GM23338 (cell line): ENCODE results near the gene FANCG.

Experiments
- CTCF ChIP-seq, 2 experiments: fragments of 200-600 bp in 1 of 2; sonication (generic) in 1 of 2; conservative IDR thresholded peaks; 2 replicates each; pipeline versions ENCODE4 v1.5.1 to v1.6.1; 2016 to 2017; ENCODE audit warnings: antibody characterized with exemption in 2 of 2, low read depth in 2 of 2, mild to moderate bottlenecking in 2 of 2, moderate library complexity in 1 of 2
- EZH2 ChIP-seq: fragments of 200-600 bp; sonication (generic); IDR thresholded peaks from one replicate; pipeline ENCODE4 v1.8.0; 2017; ENCODE audit warnings: antibody characterized with exemption, mild to moderate bottlenecking, low read depth; ENCODE audit not compliant: unreplicated experiment
- POLR2AphosphoS5 ChIP-seq: IDR thresholded peaks from 2 replicates; pipeline ENCODE4 v1.6.1; 2016; ENCODE audit warnings: antibody characterized with exemption, low read depth
- REST ChIP-seq: IDR thresholded peaks from one replicate; pipeline ENCODE4 v1.6.1; 2018; ENCODE audit warnings: antibody characterized with exemption; ENCODE audit not compliant: unreplicated experiment

GRCh38 chr9:35074791-35075190 is 5.0 kb downstream of the FANCG start:
- no peak for TF ChIP-seq CTCF (conservative IDR thresholded peaks at IDR 0.05; ENCODE audit: low read depth in 2 of 2)
- TF ChIP-seq EZH2, result no peak
- no peak for TF ChIP-seq REST
- no peak for TF ChIP-seq POLR2AphosphoS5
